Thoracic aorta (tissue), 2 donors: ENCODE measurements around the gene SLC10A1. TPM values are rescaled to one million over a fixed set of nuclear protein-coding genes. Genes with fewer than 3 reads are reported as not detected.

Experiments used
- ATAC-seq: fragments of 150-250 bp; one replicate; pipeline ENCODE4 v1.8.0; 2017; ENCODE audit warnings: low read depth; ENCODE audit not compliant: insufficient number of reproducible peaks, low FRiP score
- DNase-seq: peaks from one replicate; pipeline ENCODE4 v3.0.0-alpha.2; 2020; ENCODE audit warnings: low spot score
- H3K27ac ChIP-seq, 2 donors: fragments of 200-600 bp; sonication (generic); 1 replicate in 1 of 2; 2 replicates in 1 of 2; pipeline ENCODE4 v1.5.1; 2016; ENCODE audit warnings: mild to moderate bottlenecking in 2 of 2, moderate library complexity in 2 of 2
- H3K27me3 ChIP-seq: fragments of 200-600 bp; sonication (generic); replicated peaks from 2 replicates; pipeline ENCODE4 v1.6.0; 2016; ENCODE audit warnings: mild to moderate bottlenecking; ENCODE audit not compliant: insufficient read depth
- H3K36me3 ChIP-seq: fragments of 200-600 bp; sonication (generic); one replicate; pipeline ENCODE4 v1.5.1; 2016
- H3K4me1 ChIP-seq, 2 donors: fragments of 200-600 bp; sonication (generic); 1 replicate in 1 of 2; 2 replicates in 1 of 2; pipeline versions ENCODE4 v1.5.1 to v1.6.0; 2016; ENCODE audit warnings: low read depth in 2 of 2, mild to moderate bottlenecking in 1 of 2; ENCODE audit not compliant: control insufficient read depth in 1 of 2
- H3K4me3 ChIP-seq: fragments of 200-600 bp; sonication (generic); 2 replicates; pipeline ENCODE4 v1.5.1; 2016; ENCODE audit warnings: mild to moderate bottlenecking
- H3K9me3 ChIP-seq: fragments of 200-600 bp; sonication (generic); 2 replicates; pipeline ENCODE4 v1.5.1; 2016
- total RNA-seq, 2 donors: library from RNA; depleted of rRNA; stranded (reverse); fragments of >200 nt; gene quantifications; one replicate each; pipeline versions ENCODE4 v1.1.0 to v1.2.3, GENCODE V29; 2016
- TF ChIP-seq, protein P1 (sequence below): fragments of 200-600 bp; sonication (generic); IDR thresholded peaks from one replicate; pipeline ENCODE4 v1.5.1; 2019; ENCODE audit warnings: antibody characterized with exemption

SLC10A1 gene
- total RNA-seq, 2 donors from 2014 or later: not detected

DNA sequence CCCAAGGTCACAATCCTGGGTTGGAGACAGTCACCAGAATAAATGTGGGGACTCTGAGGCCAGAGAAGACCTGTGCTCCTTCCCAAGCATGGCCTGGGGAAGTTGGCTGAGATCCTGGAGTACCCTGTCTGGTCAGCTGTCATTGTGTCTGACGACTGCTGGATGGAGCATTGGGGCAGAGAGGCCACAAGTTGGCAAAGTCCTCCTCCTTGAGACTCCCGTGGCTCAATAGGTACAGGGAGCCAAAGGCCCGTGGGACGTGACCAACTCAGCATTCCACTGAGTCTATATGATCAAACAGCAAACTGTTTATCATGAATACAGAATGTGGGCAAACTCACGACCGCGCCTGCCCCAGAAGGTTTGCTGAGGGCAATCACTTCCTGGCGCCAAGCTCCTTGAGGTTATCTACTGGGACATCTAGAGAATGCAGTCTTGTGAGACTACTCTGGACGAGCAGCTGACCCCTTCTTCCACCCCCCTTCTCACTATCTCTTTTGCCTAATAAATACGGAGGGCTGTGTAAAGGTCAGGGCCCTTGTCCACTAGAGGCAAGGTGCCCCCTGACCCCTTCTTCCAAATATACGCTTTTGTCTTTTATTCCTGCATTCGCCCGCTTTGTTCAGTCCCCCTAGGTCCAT lies 14.3 kb upstream of the SLC10A1 start:
- Histone ChIP-seq H3K9me3 (no peaks in the 10 kb centered on the region), H3K27ac (no peak overlapping the region), H3K4me1 (no peaks in the 10 kb centered on the region), H3K27me3 (no peaks in the 10 kb centered on the region), H3K4me3 (no peak overlapping the region), H3K36me3 (no peaks in the 10 kb centered on the region)
- TF ChIP-seq, protein P1, sequence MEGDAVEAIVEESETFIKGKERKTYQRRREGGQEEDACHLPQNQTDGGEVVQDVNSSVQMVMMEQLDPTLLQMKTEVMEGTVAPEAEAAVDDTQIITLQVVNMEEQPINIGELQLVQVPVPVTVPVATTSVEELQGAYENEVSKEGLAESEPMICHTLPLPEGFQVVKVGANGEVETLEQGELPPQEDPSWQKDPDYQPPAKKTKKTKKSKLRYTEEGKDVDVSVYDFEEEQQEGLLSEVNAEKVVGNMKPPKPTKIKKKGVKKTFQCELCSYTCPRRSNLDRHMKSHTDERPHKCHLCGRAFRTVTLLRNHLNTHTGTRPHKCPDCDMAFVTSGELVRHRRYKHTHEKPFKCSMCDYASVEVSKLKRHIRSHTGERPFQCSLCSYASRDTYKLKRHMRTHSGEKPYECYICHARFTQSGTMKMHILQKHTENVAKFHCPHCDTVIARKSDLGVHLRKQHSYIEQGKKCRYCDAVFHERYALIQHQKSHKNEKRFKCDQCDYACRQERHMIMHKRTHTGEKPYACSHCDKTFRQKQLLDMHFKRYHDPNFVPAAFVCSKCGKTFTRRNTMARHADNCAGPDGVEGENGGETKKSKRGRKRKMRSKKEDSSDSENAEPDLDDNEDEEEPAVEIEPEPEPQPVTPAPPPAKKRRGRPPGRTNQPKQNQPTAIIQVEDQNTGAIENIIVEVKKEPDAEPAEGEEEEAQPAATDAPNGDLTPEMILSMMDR: no peak
- DNase-seq: no peak
- ATAC-seq: no peak

DNA sequence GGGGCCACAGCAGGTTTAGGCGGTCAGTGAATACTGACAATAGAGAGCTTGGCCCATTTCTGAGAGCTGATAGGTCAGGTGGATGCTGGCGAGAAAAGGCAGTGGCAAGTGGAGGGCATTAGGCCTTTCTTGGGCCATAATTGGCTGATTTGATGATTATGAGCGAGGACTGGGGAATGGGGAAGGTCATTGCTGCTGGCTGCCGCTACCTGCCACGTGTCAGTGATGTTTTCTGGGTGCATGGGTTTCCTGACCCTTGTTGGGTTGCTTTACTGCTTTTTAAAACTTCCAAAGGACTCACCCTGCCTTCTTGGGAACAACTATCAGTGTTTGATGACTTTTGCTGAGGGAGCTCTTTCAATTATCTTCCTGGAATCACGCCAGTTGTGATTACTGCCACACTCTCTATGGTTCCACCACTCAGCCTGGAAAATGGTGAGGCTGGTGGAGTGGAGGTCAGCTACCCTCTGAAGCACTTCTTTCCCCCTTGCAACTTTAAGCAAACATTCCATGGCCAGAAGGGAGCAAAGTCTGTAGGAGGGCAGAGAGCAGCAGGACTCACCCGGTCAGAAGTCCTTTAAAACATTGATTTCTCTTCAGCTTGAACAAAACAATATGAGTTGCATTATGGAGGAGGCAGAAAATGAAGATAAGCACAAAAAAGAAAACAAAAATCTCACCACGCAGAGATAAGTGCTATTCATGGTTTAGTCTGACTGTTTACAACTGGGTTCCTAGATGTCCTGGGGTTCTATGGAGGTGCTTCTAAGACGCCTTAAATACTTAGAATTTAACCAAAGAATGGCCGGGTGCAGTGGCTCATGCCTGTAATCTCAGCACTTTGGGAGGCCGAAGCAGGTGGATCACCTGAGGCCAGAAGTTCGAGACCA lies 12.1 kb upstream of the SLC10A1 start:
- H3K27me3 ChIP-seq: no peaks in the 10 kb centered on the region
- no peak for ATAC-seq
- H3K36me3 ChIP-seq: no peaks in the 10 kb centered on the region
- no peaks in the 10 kb centered on the region for H3K4me1 ChIP-seq
- no peak overlapping the region for H3K27ac ChIP-seq
- TF ChIP-seq, protein P1: no peak
- no peak for DNase-seq
- H3K4me3 ChIP-seq: no peak overlapping the region
- H3K9me3 ChIP-seq: no peaks in the 10 kb centered on the region

DNA sequence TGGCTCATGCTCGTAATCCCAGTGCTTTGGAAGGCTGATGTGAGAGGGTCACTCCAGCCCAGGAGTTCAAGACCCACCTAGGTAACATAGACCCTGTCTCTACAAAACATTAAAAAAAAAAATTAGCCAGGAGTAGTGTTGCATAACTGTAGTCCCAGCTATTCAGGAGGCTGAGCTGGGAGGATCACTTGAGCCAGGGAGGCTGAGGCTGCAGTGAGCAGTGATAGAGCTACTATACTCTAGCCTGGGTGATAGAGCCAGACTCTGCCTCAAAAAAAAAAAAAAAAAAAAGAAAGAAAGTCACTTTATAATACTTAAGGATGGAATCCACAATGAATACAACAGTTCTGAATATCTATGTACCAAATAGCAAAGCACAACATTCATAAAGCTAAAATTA lies 10.2 kb upstream of the SLC10A1 start:
- Histone ChIP-seq H3K27me3 (no peaks in the 10 kb centered on the region), H3K4me3 (no peak overlapping the region), H3K36me3 (no peaks in the 10 kb centered on the region), H3K4me1 (no peaks in the 10 kb centered on the region), H3K27ac (no peak overlapping the region), H3K9me3 (no peaks in the 10 kb centered on the region)
- DNase-seq (no peak), ATAC-seq (no peak)
- TF ChIP-seq, protein P1: no peak

DNA sequence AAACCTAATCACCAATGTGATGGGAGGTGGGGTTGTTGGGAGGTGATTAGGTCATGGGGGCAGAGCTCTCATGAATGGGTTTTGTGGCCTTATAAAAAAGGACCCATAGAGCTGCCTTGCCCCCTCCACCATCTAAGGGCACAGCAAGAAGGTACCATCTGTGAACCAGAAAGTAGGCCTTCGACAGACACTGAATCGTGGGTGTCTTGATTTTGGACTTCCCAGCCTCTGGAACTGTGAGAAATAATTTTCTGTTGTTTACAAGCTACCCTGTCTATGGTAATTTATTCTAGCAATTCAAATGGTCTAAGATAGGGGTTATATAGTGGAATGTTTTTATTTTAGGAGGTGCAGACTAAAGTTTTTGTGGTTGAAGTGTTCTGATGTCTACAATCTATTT lies 7.9 kb upstream of the SLC10A1 start:
- no peaks in the 10 kb centered on the region for H3K27me3 ChIP-seq
- H3K27ac ChIP-seq: no peak overlapping the region
- TF ChIP-seq, protein P1: no peak
- ATAC-seq (no peak), DNase-seq (no peak)
- H3K4me1 ChIP-seq: no peaks in the 10 kb centered on the region
- H3K4me3 ChIP-seq: no peak overlapping the region
- H3K9me3 ChIP-seq: no peaks in the 10 kb centered on the region
- H3K36me3 ChIP-seq: no peaks in the 10 kb centered on the region

DNA sequence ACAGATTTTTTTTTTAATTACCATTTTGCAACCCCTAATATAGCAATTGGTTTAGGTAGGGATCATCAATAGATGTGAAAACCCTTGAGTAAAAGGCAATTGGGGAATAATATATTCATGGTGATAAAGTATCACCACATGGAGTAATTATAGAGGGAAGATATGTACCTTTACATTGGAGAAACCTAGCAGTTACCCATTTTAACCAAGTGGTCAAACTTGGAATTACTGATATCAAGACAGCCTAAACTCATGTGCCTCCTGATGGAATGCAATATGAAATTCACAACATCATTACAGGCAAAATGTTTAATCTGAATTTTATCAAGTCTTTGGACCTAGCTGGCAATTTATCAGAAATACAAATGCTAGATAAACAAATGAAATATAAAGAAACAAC lies 6.7 kb upstream of the SLC10A1 start:
- Histone ChIP-seq H3K9me3 (no peaks in the 10 kb centered on the region), H3K36me3 (no peaks in the 10 kb centered on the region), H3K27me3 (no peaks in the 10 kb centered on the region), H3K4me3 (no peak overlapping the region), H3K27ac (no peak overlapping the region), H3K4me1 (no peaks in the 10 kb centered on the region)
- ATAC-seq (no peak), DNase-seq (no peak)
- TF ChIP-seq, protein P1: no peak
